IMR-90 (cell line): ENCODE results near the gene RHOBTB3. TPM values are rescaled to one million over a fixed set of nuclear protein-coding genes. Genes with fewer than 3 reads are reported as not detected.

Experiments
- ATAC-seq: fragments of 200-7000 bp; cut with Tn5 transposase; 2 replicates; pipeline ENCODE4 v1.9.1; 2020; ENCODE audit warnings: low read depth, mild to moderate bottlenecking, moderate library complexity
- BruUV-seq: library from RNA; stranded (reverse); fragments of 400-500 nt; replicated peaks from 2 replicates; lab custom pipeline; 2021; lab: Mats Ljungman, UMichigan
- CTCF ChIA-PET: fragments of 300-600 bp; formaldehyde crosslinking; extraction: SDS; loops from one replicate; lab custom pipeline; 2021; ENCODE audit warnings: antibody characterized with exemption; lab: Yijun Ruan, JAX
- POLR2A ChIA-PET: fragments of 300-600 bp; sonication (Branson Sonifier 250); formaldehyde crosslinking; loops from one replicate; lab custom pipeline; 2022; ENCODE audit warnings: antibody characterized with exemption; ENCODE audit not compliant: unreplicated experiment; lab: Charles Lee
- DNase-seq: peaks from one replicate; pipeline ENCODE4 v3.0.0; 2013
- H2AFZ ChIP-seq: replicated peaks from 2 replicates; pipeline ENCODE3; 2013; ENCODE audit warnings: low read length, mild to moderate bottlenecking; ENCODE audit not compliant: poor library complexity
- H2AK5ac ChIP-seq: 2 replicates; pipeline ENCODE4 v1.6.1; 2013; ENCODE audit warnings: low read depth, low read length, inconsistent platforms
- H2AK9ac ChIP-seq: replicated peaks from 2 replicates; pipeline ENCODE3; 2013; ENCODE audit warnings: mild to moderate bottlenecking, low read depth, low read length, moderate library complexity; ENCODE audit not compliant: poor library complexity
- H2BK120ac ChIP-seq: 2 replicates; pipeline ENCODE4 v1.6.1; 2013; ENCODE audit warnings: low read depth, low read length, inconsistent platforms
- H2BK15ac ChIP-seq: 3 replicates; pipeline ENCODE4 v1.6.1; 2013; ENCODE audit warnings: low read depth, low read length, inconsistent platforms
- H2BK20ac ChIP-seq: 2 replicates; pipeline ENCODE4 v1.6.1; 2013; ENCODE audit warnings: low read depth, mild to moderate bottlenecking, inconsistent platforms, low read length, moderate library complexity
- H2BK5ac ChIP-seq: 2 replicates; pipeline ENCODE4 v1.6.1; 2013; ENCODE audit warnings: mild to moderate bottlenecking, low read depth, low read length, inconsistent platforms; ENCODE audit not compliant: poor library complexity, severe bottlenecking
- H3K14ac ChIP-seq: replicated peaks from 2 replicates; pipeline ENCODE4 v1.6.1; 2013; ENCODE audit warnings: low read depth, low read length, inconsistent platforms
- H3K18ac ChIP-seq: 2 replicates; pipeline ENCODE4 v1.6.1; 2013; ENCODE audit warnings: low read depth, low read length, control low read depth
- H3K23ac ChIP-seq: 2 replicates; pipeline ENCODE4 v1.6.1; 2013; ENCODE audit warnings: low read depth, low read length, inconsistent platforms
- H3K27ac ChIP-seq: 2 replicates; pipeline ENCODE4 v1.5.1; 2013; ENCODE audit warnings: mild to moderate bottlenecking, control low read depth, low read length; ENCODE audit not compliant: insufficient read depth
- H3K27me3 ChIP-seq: 2 replicates; pipeline ENCODE4 v1.6.1; 2013; ENCODE audit warnings: low read length; ENCODE audit not compliant: control insufficient read depth, insufficient read depth
- H3K36me3 ChIP-seq: 2 replicates; pipeline ENCODE4 v1.6.1; 2013; ENCODE audit warnings: low read length, mixed read lengths; ENCODE audit not compliant: control insufficient read depth, insufficient read depth
- H3K4ac ChIP-seq: 2 replicates; pipeline ENCODE4 v1.6.1; 2013; ENCODE audit warnings: low read depth, low read length, inconsistent platforms
- H3K4me1 ChIP-seq: 2 replicates; pipeline ENCODE4 v1.6.1; 2013; ENCODE audit warnings: low read length, mixed read lengths; ENCODE audit not compliant: control insufficient read depth, insufficient read depth
- H3K4me2 ChIP-seq: 2 replicates; pipeline ENCODE4 v1.6.1; 2013; ENCODE audit warnings: low read depth, mild to moderate bottlenecking, control low read depth, low read length, moderate library complexity
- H3K4me3 ChIP-seq: 2 replicates; pipeline ENCODE4 v1.5.1; 2013; ENCODE audit warnings: low read depth, mild to moderate bottlenecking, control low read depth, low read length, moderate library complexity; ENCODE audit not compliant: insufficient read depth
- H3K56ac ChIP-seq: 2 replicates; pipeline ENCODE4 v1.6.1; 2013; ENCODE audit warnings: low read length, inconsistent platforms; ENCODE audit not compliant: insufficient read depth; ENCODE audit errors: extremely low read depth
- H3K79me1 ChIP-seq, 2 experiments: 2 replicates each; pipeline ENCODE4 v1.6.1; 2013; ENCODE audit warnings: low read length in 2 of 2, inconsistent platforms in 1 of 2, low read depth in 1 of 2
- H3K9ac ChIP-seq: 2 replicates; pipeline ENCODE4 v1.6.1; 2013; ENCODE audit warnings: low read depth, low read length, control low read depth
- H3K9me1 ChIP-seq: 2 replicates; pipeline ENCODE4 v1.6.1; 2013; ENCODE audit warnings: low read length, inconsistent platforms; ENCODE audit not compliant: insufficient read depth
- H3K9me3 ChIP-seq: 2 replicates; pipeline ENCODE4 v1.6.1; 2013; ENCODE audit warnings: low read length; ENCODE audit not compliant: control insufficient read depth, insufficient read depth
- H4K20me1 ChIP-seq: 2 replicates; pipeline ENCODE4 v1.6.1; 2013; ENCODE audit warnings: low read length, inconsistent platforms; ENCODE audit not compliant: insufficient read depth
- H4K5ac ChIP-seq: 2 replicates; pipeline ENCODE4 v1.6.1; 2013; ENCODE audit warnings: mild to moderate bottlenecking, low read depth, low read length, control low read depth
- H4K8ac ChIP-seq, 2 experiments: 2 replicates each; pipeline ENCODE4 v1.6.1; 2013; ENCODE audit warnings: low read depth in 2 of 2, low read length in 2 of 2, control low read depth in 1 of 2, inconsistent platforms in 1 of 2
- H4K91ac ChIP-seq: 2 replicates; pipeline ENCODE4 v1.6.1; 2013; ENCODE audit warnings: low read depth, low read length, inconsistent platforms; ENCODE audit not compliant: insufficient read depth
- BHLHE40 ChIP-seq: fragments of 150-350 bp; IDR thresholded peaks from 2 replicates; pipeline ENCODE4 v1.6.1; 2016; ENCODE audit warnings: mild to moderate bottlenecking, low read depth, low read length
- CEBPB ChIP-seq: IDR thresholded peaks from 2 replicates; pipeline ENCODE4 v1.6.1; 2012; ENCODE audit warnings: low read depth, low read length, improper control_type of control experiment
- CHD1 ChIP-seq: IDR thresholded peaks from 2 replicates; pipeline ENCODE4 v1.6.1; 2012; ENCODE audit warnings: low read depth, low read length, improper control_type of control experiment
- FOS ChIP-seq: fragments of 150-350 bp; IDR thresholded peaks from 2 replicates; pipeline ENCODE4 v1.6.1; 2016; ENCODE audit warnings: low read depth, low read length
- MAFK ChIP-seq: IDR thresholded peaks from 2 replicates; pipeline ENCODE4 v1.6.1; 2012; ENCODE audit warnings: low read depth, low read length, improper control_type of control experiment
- MAZ ChIP-seq: IDR thresholded peaks from 2 replicates; pipeline ENCODE4 v1.6.1; 2012; ENCODE audit warnings: low read depth, mild to moderate bottlenecking, low read length, improper control_type of control experiment, moderate library complexity, borderline replicate concordance
- NFE2L2 ChIP-seq: fragments of 150-350 bp; IDR thresholded peaks from 2 replicates; pipeline ENCODE4 v1.6.1; 2016; ENCODE audit warnings: low read depth, mild to moderate bottlenecking, low read length
- RAD21 ChIP-seq: IDR thresholded peaks from 2 replicates; pipeline ENCODE4 v1.6.1; 2012; ENCODE audit warnings: low read length, improper control_type of control experiment
- RCOR1 ChIP-seq: IDR thresholded peaks from 2 replicates; pipeline ENCODE4 v1.6.1; 2012; ENCODE audit warnings: mild to moderate bottlenecking, low read length, improper control_type of control experiment; ENCODE audit not compliant: insufficient replicate concordance
- RFX5 ChIP-seq: IDR thresholded peaks from 2 replicates; pipeline ENCODE4 v1.8.0; 2012; ENCODE audit warnings: low read depth, mild to moderate bottlenecking, low read length, moderate library complexity
- WGBS, 2 experiments: methylation state at CpG; one replicate each; pipeline versions ENCODE4 v1.1.5 to v1.1.7; 2013; ENCODE audit warnings: missing lambda C conversion rate in 2 of 2; ENCODE audit not compliant: insufficient read length in 1 of 2; ENCODE audit errors: extremely low coverage in 2 of 2; 5-methylcytosine and 5-hydroxymethylcytosine counted together
- dilution Hi-C: fragments of 300-500 bp; cut with HindIII; formaldehyde crosslinking; loops from one replicate; pipeline ENCODE4 v1.14.3; 2018; ENCODE audit warnings: low sequenced_read_pairs; ENCODE audit not compliant: unreplicated experiment
- in situ Hi-C: fragments of 300-500 bp; cut with MboI; formaldehyde crosslinking; loops from 3 replicates; pipeline ENCODE4 v1.14.3; 2019; ENCODE audit warnings: low sequenced_read_pairs, inconsistent platforms, mixed read lengths
- intact Hi-C: fragments of 100-400 bp; cut with micrococcal nuclease; formaldehyde crosslinking; loops from 2 replicates; pipeline ENCODE4 v1.10.0; 2022
- polyA plus RNA-seq, 3 experiments: library from polyadenylated mRNA; depleted of rRNA; stranded (reverse); fragments of >200 nt; gene quantifications; 2 replicates each; pipeline ENCODE4 v1.2.3, GENCODE V29; 2012; ENCODE audit warnings: low replicate concordance in 1 of 3
- total RNA-seq: library from RNA; depleted of rRNA; stranded (reverse); fragments of >200 nt; gene quantifications from 2 replicates; pipeline ENCODE4 v1.2.3, GENCODE V29; 2012
- TF ChIP-seq, protein P1 (sequence below): fragments of 150-350 bp; IDR thresholded peaks from 2 replicates; pipeline ENCODE4 v1.6.1; 2017; ENCODE audit warnings: mild to moderate bottlenecking, antibody characterized with exemption, low read length, low read depth
- TF ChIP-seq, protein P2 (sequence below): conservative IDR thresholded peaks from 2 replicates; pipeline ENCODE4 v1.5.1; 2012; ENCODE audit warnings: mild to moderate bottlenecking, low read depth, low read length, improper control_type of control experiment
- TF ChIP-seq, protein P3 (sequence below): fragments of 150-350 bp; IDR thresholded peaks from 2 replicates; pipeline ENCODE4 v1.6.1; 2016; ENCODE audit warnings: low read depth, mild to moderate bottlenecking, low read length, moderate library complexity, borderline replicate concordance

Gene RHOBTB3
- total and polyA plus RNA-seq, 2 of the 4 experiments (the other 2 are of a cell fraction) = 117 to 447 TPM

DNA sequence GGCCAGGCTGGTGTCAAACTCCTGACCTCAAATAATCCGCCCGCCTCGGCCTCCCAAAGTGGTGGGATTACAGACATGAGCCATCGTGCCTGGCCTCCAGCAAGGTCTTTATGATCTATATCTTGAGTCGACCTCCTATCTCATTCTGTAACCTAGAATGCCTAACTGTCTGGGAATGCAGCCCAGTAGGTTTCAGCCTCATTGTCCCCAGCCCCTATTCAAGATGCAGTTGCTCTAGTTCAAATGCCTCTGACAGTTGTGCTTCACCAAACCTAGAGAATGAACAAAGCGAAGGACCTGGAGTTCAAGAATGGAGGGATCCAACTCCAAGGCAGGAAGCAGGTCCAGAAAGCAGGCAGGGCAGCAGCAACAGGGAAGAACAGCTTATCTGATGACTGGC lies 60.6 kb downstream of the RHOBTB3 start:
- Histone ChIP-seq H3K23ac (no peak overlapping the region), H2AFZ (no peak overlapping the region), H4K20me1 (no peaks in the 10 kb centered on the region), H4K91ac (no peak overlapping the region), H3K4ac (peak overlapping the region; percentile 20; the same call in 1 of the 2 replicates), H3K9ac (no peak overlapping the region), H2BK120ac (no peak overlapping the region), H3K27ac (peak overlapping the region; percentile 3; the same call in 1 of the 2 replicates), H2BK20ac (no peak overlapping the region), H3K36me3 (peaks cover 38% of the 10 kb centered on the region), H2BK5ac (peak overlapping the region; percentile 38), H3K4me3 (no peak overlapping the region), H2AK5ac (no peak overlapping the region), H2BK15ac (0 out of 3 replicates have a peak overlapping the region, but pooled peaks have one; percentile 35), H3K18ac (no peak overlapping the region), H3K9me1 (peaks cover 3% of the 10 kb centered on the region), H3K56ac (no peak overlapping the region), H3K9me3 (no peaks in the 10 kb centered on the region), H3K4me1 (peaks cover 7% of the 10 kb centered on the region), H3K27me3 (no peaks in the 10 kb centered on the region), H3K14ac (no peak overlapping the region), H2AK9ac (no peak overlapping the region), H3K79me1 (peaks cover 21 to 24% of the 10 kb centered on the region in 2 experiments), H4K5ac (peak overlapping the region; percentile 74; the same call in 1 of the 2 replicates), H4K8ac (no peak overlapping the region), H3K4me2 (no peak overlapping the region)
- intact Hi-C loops (no loop called here), dilution Hi-C loops (no loop called here), in situ Hi-C loops (no loop called here)
- no peak for ATAC-seq
- BruUV-seq = no TSS peak
- POLR2A ChIA-PET = no interaction called here
- CTCF ChIA-PET = interaction anchor here (0.6 to 1.0 kb wide), 3 partner anchors 11 to 599 kb away, joined by 4 to 9 read pairs (median 6); no protein-coding TSS in a partner anchor
- WGBS, 2 experiments = 100% methylated on average over 1 of the region's 6 CpGs; no CpG with 5 or more reads in 1 of the 2 experiments
- TF ChIP-seq, protein P1, sequence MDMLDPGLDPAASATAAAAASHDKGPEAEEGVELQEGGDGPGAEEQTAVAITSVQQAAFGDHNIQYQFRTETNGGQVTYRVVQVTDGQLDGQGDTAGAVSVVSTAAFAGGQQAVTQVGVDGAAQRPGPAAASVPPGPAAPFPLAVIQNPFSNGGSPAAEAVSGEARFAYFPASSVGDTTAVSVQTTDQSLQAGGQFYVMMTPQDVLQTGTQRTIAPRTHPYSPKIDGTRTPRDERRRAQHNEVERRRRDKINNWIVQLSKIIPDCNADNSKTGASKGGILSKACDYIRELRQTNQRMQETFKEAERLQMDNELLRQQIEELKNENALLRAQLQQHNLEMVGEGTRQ = no peak
- TF ChIP-seq BHLHE40 (no peak), CHD1 (no peak), RAD21 (no peak), NFE2L2 (no peak), CEBPB (no peak), MAZ (no peak), MAFK (no peak), RCOR1 (no peak), RFX5 (no peak), FOS (no peak)
- TF ChIP-seq, protein P2, sequence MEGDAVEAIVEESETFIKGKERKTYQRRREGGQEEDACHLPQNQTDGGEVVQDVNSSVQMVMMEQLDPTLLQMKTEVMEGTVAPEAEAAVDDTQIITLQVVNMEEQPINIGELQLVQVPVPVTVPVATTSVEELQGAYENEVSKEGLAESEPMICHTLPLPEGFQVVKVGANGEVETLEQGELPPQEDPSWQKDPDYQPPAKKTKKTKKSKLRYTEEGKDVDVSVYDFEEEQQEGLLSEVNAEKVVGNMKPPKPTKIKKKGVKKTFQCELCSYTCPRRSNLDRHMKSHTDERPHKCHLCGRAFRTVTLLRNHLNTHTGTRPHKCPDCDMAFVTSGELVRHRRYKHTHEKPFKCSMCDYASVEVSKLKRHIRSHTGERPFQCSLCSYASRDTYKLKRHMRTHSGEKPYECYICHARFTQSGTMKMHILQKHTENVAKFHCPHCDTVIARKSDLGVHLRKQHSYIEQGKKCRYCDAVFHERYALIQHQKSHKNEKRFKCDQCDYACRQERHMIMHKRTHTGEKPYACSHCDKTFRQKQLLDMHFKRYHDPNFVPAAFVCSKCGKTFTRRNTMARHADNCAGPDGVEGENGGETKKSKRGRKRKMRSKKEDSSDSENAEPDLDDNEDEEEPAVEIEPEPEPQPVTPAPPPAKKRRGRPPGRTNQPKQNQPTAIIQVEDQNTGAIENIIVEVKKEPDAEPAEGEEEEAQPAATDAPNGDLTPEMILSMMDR = no peak
- TF ChIP-seq, protein P3, sequence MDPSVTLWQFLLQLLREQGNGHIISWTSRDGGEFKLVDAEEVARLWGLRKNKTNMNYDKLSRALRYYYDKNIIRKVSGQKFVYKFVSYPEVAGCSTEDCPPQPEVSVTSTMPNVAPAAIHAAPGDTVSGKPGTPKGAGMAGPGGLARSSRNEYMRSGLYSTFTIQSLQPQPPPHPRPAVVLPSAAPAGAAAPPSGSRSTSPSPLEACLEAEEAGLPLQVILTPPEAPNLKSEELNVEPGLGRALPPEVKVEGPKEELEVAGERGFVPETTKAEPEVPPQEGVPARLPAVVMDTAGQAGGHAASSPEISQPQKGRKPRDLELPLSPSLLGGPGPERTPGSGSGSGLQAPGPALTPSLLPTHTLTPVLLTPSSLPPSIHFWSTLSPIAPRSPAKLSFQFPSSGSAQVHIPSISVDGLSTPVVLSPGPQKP = no peak
- no peak for DNase-seq
